ENCODE measurements around the gene LGSN. TPM values are rescaled to one million over a fixed set of nuclear protein-coding genes. Genes with fewer than 3 reads are reported as not detected.

The LGSN gene
- total and polyA plus RNA-seq, 2 of the 13 experiments (the other 11 are each of a cell fraction or from before 2014, with no cell fraction given) = 0.13 to 0.63 TPM

- TF ChIP-seq DNMT1 (CRISPR knock-in tag; IDR thresholded peaks at IDR 0.05) (no peak), ZNF564 (CRISPR knock-in tag; IDR thresholded peaks at IDR 0.05) (no peak), HMGXB3 (CRISPR knock-in tag; IDR thresholded peaks at IDR 0.05; ENCODE audit: borderline replicate concordance) (no peak), BHLHE40 (IDR thresholded peaks at IDR 0.05; ENCODE audit: low read length) (no peak), AHR (CRISPR knock-in tag; IDR thresholded peaks at IDR 0.05) (no peak)
- TF ChIP-seq, protein P1, sequence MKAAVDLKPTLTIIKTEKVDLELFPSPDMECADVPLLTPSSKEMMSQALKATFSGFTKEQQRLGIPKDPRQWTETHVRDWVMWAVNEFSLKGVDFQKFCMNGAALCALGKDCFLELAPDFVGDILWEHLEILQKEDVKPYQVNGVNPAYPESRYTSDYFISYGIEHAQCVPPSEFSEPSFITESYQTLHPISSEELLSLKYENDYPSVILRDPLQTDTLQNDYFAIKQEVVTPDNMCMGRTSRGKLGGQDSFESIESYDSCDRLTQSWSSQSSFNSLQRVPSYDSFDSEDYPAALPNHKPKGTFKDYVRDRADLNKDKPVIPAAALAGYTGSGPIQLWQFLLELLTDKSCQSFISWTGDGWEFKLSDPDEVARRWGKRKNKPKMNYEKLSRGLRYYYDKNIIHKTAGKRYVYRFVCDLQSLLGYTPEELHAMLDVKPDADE (CRISPR knock-in tag; IDR thresholded peaks at IDR 0.05) = no peak
- TF ChIP-seq, protein P2, sequence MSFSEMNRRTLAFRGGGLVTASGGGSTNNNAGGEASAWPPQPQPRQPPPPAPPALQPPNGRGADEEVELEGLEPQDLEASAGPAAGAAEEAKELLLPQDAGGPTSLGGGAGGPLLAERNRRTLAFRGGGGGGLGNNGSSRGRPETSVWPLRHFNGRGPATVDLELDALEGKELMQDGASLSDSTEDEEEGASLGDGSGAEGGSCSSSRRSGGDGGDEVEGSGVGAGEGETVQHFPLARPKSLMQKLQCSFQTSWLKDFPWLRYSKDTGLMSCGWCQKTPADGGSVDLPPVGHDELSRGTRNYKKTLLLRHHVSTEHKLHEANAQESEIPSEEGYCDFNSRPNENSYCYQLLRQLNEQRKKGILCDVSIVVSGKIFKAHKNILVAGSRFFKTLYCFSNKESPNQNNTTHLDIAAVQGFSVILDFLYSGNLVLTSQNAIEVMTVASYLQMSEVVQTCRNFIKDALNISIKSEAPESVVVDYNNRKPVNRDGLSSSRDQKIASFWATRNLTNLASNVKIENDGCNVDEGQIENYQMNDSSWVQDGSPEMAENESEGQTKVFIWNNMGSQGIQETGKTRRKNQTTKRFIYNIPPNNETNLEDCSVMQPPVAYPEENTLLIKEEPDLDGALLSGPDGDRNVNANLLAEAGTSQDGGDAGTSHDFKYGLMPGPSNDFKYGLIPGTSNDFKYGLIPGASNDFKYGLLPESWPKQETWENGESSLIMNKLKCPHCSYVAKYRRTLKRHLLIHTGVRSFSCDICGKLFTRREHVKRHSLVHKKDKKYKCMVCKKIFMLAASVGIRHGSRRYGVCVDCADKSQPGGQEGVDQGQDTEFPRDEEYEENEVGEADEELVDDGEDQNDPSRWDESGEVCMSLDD (CRISPR knock-in tag; IDR thresholded peaks at IDR 0.05; ENCODE audit: borderline replicate concordance) = no peak
Observed at GRCh38 chr6:63317641-63318040, 2.1 kb downstream of the LGSN start (continued).

All from HepG2 (cell line).